Esophagus muscularis mucosa (tissue), 4 donors: ENCODE results near the gene RELL2. TPM values are rescaled to one million over a fixed set of nuclear protein-coding genes. Genes with fewer than 3 reads are reported as not detected.
A peak's percentile ranks its signal among the peaks of the same experiment; 100 is the strongest.

Experiments used
- DNase-seq: peaks from one replicate; pipeline ENCODE4 v3.0.0-alpha.2; 2017; ENCODE audit errors: extremely low spot score
- H3K27ac ChIP-seq, 4 donors: fragments of 200-600 bp; sonication (generic); replicated peaks in 1 of 4; 1 replicate in 3 of 4; 2 replicates in 1 of 4; pipeline ENCODE4 v1.5.1; 2016 to 2019; ENCODE audit warnings: mild to moderate bottlenecking in 1 of 4
- H3K27me3 ChIP-seq, 4 donors: fragments of 200-600 bp; sonication (generic); one replicate each; pipeline versions ENCODE4 v1.5.1 to v1.6.0; 2016 to 2019
- H3K36me3 ChIP-seq, 4 donors: fragments of 200-600 bp; sonication (generic); one replicate each; pipeline ENCODE4 v1.5.1; 2016 to 2019
- H3K4me1 ChIP-seq, 4 donors: fragments of 200-600 bp; sonication (generic); one replicate each; pipeline ENCODE4 v1.5.1; 2016 to 2019
- H3K4me3 ChIP-seq, 4 donors: fragments of 200-600 bp; sonication (generic); 1 replicate in 2 of 4; 2 replicates in 2 of 4; pipeline ENCODE4 v1.5.1; 2016 to 2019; ENCODE audit warnings: mild to moderate bottlenecking in 4 of 4, moderate library complexity in 1 of 4
- H3K9me3 ChIP-seq, 4 donors: fragments of 200-600 bp; sonication (generic); 1 replicate in 3 of 4; 2 replicates in 1 of 4; pipeline ENCODE4 v1.5.1; 2016 to 2019
- EP300 ChIP-seq: sonication (generic); formaldehyde crosslinking; IDR thresholded peaks from one replicate; pipeline ENCODE4 v1.6.1; 2017; ENCODE audit warnings: antibody characterized with exemption
- POLR2A ChIP-seq: fragments of 450-650 bp; IDR thresholded peaks from one replicate; pipeline ENCODE4 v1.6.1; 2017; ENCODE audit warnings: antibody characterized with exemption, moderate library complexity, mild to moderate bottlenecking, low read depth
- POLR2AphosphoS5 ChIP-seq, 2 donors: sonication (generic); formaldehyde crosslinking; IDR thresholded peaks; one replicate each; pipeline ENCODE4 v1.6.1; 2017; ENCODE audit warnings: antibody characterized with exemption in 2 of 2
- WGBS: methylation state at CpG from one replicate; pipeline ENCODE4 v1.1.5; 2018; 5-methylcytosine and 5-hydroxymethylcytosine counted together
- intact Hi-C: fragments of 100-400 bp; cut with DNase I; formaldehyde crosslinking; loops from one replicate; pipeline ENCODE4 v1.15.1; 2023
- total RNA-seq, 4 donors: library from RNA; depleted of rRNA; stranded (reverse); fragments of >200 nt; gene quantifications; one replicate each; pipeline versions ENCODE4 v1.1.0 to v1.2.1, GENCODE V29; 2016
- TF ChIP-seq, protein P1 (sequence below), 3 experiments: fragments of 200-600 bp in 2 of 3; fragments of 450-650 bp in 1 of 3; sonication (generic) in 2 of 3; IDR thresholded peaks; one replicate each; pipeline ENCODE4 v1.5.1; 2017 to 2019; ENCODE audit warnings: antibody characterized with exemption in 3 of 3, mild to moderate bottlenecking in 2 of 3, moderate library complexity in 1 of 3

The RELL2 gene
- total RNA-seq, 4 donors from 2014 or later = 1.2 to 5.1 (median 2.6) TPM

DNA sequence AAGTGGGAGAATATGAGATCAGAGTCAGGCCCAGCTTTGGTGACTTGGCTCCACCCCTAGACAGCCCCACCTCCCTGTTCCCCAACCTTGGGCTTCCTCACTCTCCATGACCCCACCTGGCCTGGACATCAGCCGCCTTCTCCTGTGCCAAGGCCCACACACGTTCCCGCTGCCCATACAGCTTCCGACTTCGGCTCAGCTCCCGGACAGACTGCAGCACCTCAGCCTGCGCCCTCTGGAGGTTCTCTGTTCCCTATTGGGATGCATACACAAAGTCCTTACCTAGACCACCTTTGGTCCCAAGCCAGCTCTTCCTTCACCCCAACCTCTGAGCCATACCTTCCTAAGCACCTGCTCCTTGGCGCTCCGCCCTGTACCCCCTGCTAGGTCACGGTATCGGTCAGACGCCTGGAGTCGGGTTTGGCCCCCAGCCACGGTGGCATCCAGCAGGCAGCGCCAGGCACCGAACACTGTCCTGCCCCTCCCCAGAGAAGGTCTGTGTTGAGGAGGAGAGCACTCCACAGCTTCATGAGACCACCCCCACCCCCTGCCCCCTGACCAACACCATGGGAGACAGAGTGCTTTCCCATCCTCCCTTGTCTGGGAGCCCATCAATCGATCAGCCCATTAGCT is 12.4 kb downstream of the RELL2 start:
- intact Hi-C loops = no loop called here
- no peaks in the 10 kb centered on the region for H3K27me3 ChIP-seq
- H3K36me3 ChIP-seq = peaks cover 7 to 49% (median 25%) of the 10 kb centered on the region in 4 donors
- no peak overlapping the region for H3K4me3 ChIP-seq
- peaks cover 14 to 19% (median 17%) of the 10 kb centered on the region in 4 donors for H3K4me1 ChIP-seq
- no peak overlapping the region for H3K27ac ChIP-seq
- DNase-seq = no peak
- no peak for TF ChIP-seq EP300
- no peak for TF ChIP-seq POLR2A
- TF ChIP-seq POLR2AphosphoS5 (IDR thresholded peaks at IDR 0.05) = no peak
- TF ChIP-seq, protein P1, sequence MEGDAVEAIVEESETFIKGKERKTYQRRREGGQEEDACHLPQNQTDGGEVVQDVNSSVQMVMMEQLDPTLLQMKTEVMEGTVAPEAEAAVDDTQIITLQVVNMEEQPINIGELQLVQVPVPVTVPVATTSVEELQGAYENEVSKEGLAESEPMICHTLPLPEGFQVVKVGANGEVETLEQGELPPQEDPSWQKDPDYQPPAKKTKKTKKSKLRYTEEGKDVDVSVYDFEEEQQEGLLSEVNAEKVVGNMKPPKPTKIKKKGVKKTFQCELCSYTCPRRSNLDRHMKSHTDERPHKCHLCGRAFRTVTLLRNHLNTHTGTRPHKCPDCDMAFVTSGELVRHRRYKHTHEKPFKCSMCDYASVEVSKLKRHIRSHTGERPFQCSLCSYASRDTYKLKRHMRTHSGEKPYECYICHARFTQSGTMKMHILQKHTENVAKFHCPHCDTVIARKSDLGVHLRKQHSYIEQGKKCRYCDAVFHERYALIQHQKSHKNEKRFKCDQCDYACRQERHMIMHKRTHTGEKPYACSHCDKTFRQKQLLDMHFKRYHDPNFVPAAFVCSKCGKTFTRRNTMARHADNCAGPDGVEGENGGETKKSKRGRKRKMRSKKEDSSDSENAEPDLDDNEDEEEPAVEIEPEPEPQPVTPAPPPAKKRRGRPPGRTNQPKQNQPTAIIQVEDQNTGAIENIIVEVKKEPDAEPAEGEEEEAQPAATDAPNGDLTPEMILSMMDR (IDR thresholded peaks at IDR 0.05) = no peak
- H3K9me3 ChIP-seq = no peaks in the 10 kb centered on the region
- WGBS = 95% methylated on average over 17 of the region's 17 CpGs

- intact Hi-C loops = no loop called here
- TF ChIP-seq, protein P1 (IDR thresholded peaks at IDR 0.05) = no peak
- TF ChIP-seq EP300 = no peak
- TF ChIP-seq POLR2A = no peak
- no peaks in the 10 kb centered on the region for H3K9me3 ChIP-seq
Observed at GRCh38 chr5:141649972-141650371, 13.2 kb downstream of the RELL2 start.

DNA sequence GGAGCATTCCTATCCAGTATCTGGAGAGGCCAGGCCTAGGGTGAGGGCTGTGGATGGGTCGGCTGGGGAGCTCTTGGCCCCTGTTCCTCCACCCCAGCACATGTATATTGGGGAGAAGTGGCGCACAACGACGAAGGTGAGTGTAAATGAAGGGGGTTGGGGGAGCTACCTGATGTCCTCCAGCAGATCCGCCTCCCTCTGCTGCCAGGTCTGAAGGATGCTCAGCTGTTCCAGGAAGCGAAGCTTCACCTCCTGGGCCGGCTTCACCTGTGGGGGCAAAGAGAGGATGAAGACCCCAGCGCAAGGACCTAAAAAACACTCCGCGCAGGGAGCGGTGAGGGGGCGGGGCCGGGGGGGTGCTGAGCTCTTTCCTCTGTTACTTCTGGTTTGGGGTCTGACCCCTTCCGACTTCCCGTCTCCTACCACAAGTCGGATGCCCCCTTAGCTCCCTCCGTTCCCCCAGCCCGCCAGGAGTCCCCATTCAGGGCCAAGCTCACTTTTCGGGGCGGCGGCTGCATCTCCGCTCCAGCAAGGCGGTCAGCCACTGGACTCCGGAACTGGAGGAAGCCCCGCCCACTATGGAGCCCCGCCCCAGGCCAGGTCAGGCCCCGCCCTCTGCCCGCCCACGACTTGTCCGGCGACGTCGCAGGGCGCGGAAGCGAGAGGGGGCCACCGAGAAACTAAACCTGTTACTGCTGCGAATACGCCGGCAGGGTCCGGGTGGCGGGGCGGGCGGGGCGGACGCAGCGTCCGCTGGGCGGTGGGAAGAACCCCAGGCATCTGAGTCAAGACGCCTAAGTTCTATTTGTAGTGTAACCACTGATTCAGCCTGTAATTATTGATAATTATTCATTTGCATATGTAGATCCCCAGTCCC is 14.3 kb downstream of the RELL2 start, which contains the start of gene FCHSD1:
TSS of gene FCHSD1 (minus strand) at position 568 of the 877 bp plus-strand sequence. CDS start at position 518, 50 bp downstream.
- Histone ChIP-seq H3K27ac (peak within 1 kb of the TSS; percentile 50 to 67 (median 60)), H3K36me3 (peaks cover 0 to 40% (median 23%) of the 10 kb centered on the region in 4 donors), H3K4me3 (peak within 1 kb of the TSS; percentile 72 to 83 (median 78)), H3K4me1 (peaks cover 14 to 19% (median 17%) of the 10 kb centered on the region in 4 donors), H3K9me3 (no peaks in the 10 kb centered on the region), H3K27me3 (no peaks in the 10 kb centered on the region)
- intact Hi-C loops = no loop called here
- DNase-seq = peak; percentile 98
- WGBS = 5% methylated on average over 26 of the region's 50 CpGs
- TF ChIP-seq EP300 (no peak), POLR2AphosphoS5 (IDR thresholded peaks at IDR 0.05) (peak; percentile 68 to 72)
- TF ChIP-seq, protein P1 (IDR thresholded peaks at IDR 0.05) = peak in 2 of 3 experiments; percentile 11 to 30

More at GRCh38 chr5:141649972-141650371, 13.2 kb downstream of the RELL2 start:
- no peaks in the 10 kb centered on the region for H3K27me3 ChIP-seq
- no peak overlapping the region for H3K4me3 ChIP-seq
- no peak overlapping the region for H3K27ac ChIP-seq
- H3K4me1 ChIP-seq = peaks cover 14 to 19% (median 17%) of the 10 kb centered on the region in 4 donors
- H3K36me3 ChIP-seq = peaks cover 0 to 42% (median 20%) of the 10 kb centered on the region in 4 donors
- no peak for DNase-seq

- no peak for TF ChIP-seq EP300
- peaks cover 0 to 38% (median 25%) of the 10 kb centered on the region in 4 donors for H3K36me3 ChIP-seq
- no peaks in the 10 kb centered on the region for H3K9me3 ChIP-seq
- peak overlapping the region; percentile 50 to 67 (median 60) for H3K27ac ChIP-seq
- no peak for DNase-seq
- intact Hi-C loops = no loop called here
- WGBS = 60% methylated on average over 9 of the region's 9 CpGs
- peak overlapping the region; percentile 72 to 83 (median 78) for H3K4me3 ChIP-seq
- peaks cover 14 to 19% (median 17%) of the 10 kb centered on the region in 4 donors for H3K4me1 ChIP-seq
- H3K27me3 ChIP-seq = no peaks in the 10 kb centered on the region
Observed at GRCh38 chr5:141651728-141652105, 14.9 kb downstream of the RELL2 start.

GRCh38 chr5:141654298-141654697 is 17.5 kb downstream of the RELL2 start:
- no peak for TF ChIP-seq EP300
- TF ChIP-seq, protein P1 (IDR thresholded peaks at IDR 0.05) = no peak
- TF ChIP-seq POLR2AphosphoS5 (IDR thresholded peaks at IDR 0.05) = no peak
- TF ChIP-seq POLR2A = no peak
- WGBS = 95% methylated on average over 2 of the region's 2 CpGs
- no peak overlapping the region for H3K4me3 ChIP-seq
- intact Hi-C loops = no loop called here
- no peak for DNase-seq
- H3K9me3 ChIP-seq = no peaks in the 10 kb centered on the region
- H3K27me3 ChIP-seq = no peaks in the 10 kb centered on the region
- no peak overlapping the region for H3K27ac ChIP-seq
- H3K36me3 ChIP-seq = peaks cover 0 to 53% (median 19%) of the 10 kb centered on the region in 4 donors
- peaks cover 14 to 19% (median 17%) of the 10 kb centered on the region in 4 donors for H3K4me1 ChIP-seq
